ENCODE results near the gene TRIP6. TPM values are rescaled to one million over a fixed set of nuclear protein-coding genes. Genes with fewer than 3 reads are reported as not detected.

The TRIP6 gene
- total RNA-seq, 1 experiment from 2014 or later, result 3.2 TPM

DNA sequence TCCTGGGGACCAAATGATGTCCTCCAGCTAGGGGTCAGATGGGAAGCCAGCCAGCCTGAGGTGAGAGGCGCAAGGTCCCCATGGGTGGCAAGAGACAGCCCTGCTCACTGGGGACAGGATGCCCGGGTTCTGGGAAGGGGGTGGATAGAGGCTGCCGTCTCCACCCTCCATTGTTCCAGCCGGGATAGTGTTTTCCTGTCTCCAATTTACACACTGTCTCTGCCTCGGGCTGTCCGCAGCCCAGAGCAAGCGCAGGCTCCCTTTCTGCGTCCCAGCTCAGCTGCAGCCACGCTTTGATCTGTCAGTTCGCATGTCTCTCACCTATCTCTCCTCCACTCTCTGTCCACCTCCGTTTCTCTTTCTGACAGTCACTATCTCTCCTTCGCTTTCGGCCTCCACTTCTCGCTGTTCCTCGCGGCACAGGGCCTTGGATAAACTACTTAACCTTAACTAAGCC is 41.9 kb upstream of the TRIP6 start:
- Histone ChIP-seq H3K27ac (ENCODE audit: low read length) (peak overlapping the region; percentile 96), H3K9me3 (ENCODE audit: control insufficient read depth, insufficient read depth, low read depth, low read length) (no peaks in the 10 kb centered on the region), H3K27me3 (ENCODE audit: control insufficient read depth, insufficient read depth, low read length) (no peaks in the 10 kb centered on the region), H3K4me1 (ENCODE audit: control insufficient read depth, insufficient read depth, low read length) (peaks cover 17% of the 10 kb centered on the region), H3K4me3 (ENCODE audit: low read depth in 2 of 2, low read length in 2 of 2) (peak overlapping the region; percentile 55 to 99), H3K36me3 (ENCODE audit: control insufficient read depth, insufficient read depth, low read length) (0 out of 2 replicates have a peak, but pooled peaks cover 5% of the 10 kb centered on the region)
- in situ Hi-C loops (cut with HindIII; ENCODE audit: low pct_unique_long_range_greater_than_20kb, low sequenced_read_pairs), result loop anchor here (25.0 kb wide), 1 partner anchor 113 kb away; the partner anchor contains the start of genes EPO and POP7
- no peak for DNase-seq (ENCODE audit: low read depth, low spot score)
- ChIA-PET POLR2A (interaction anchor here (0.5 kb wide), 1 partner anchor 59 kb away, joined by 6 read pairs; no protein-coding TSS in a partner anchor), CTCF (no interaction called here)
- intact Hi-C loops (cut with micrococcal nuclease; ENCODE audit: unreplicated experiment), result no loop called here
- TF ChIP-seq TCF7L2 (IDR thresholded peaks at IDR 0.05; ENCODE audit: low read depth, low read length) (peak; percentile 64; the same call in 1 of the 2 replicates), SIN3A (IDR thresholded peaks at IDR 0.05; ENCODE audit: borderline replicate concordance, insufficient read depth, low read depth, low read length) (0 out of 2 replicates have a peak, but pooled peaks have one; percentile 35), POLR2AphosphoS5 (IDR thresholded peaks at IDR 0.05; ENCODE audit: low read depth, low read length) (no peak; the same call in 1 of the 2 replicates)
- TF ChIP-seq, protein P1, sequence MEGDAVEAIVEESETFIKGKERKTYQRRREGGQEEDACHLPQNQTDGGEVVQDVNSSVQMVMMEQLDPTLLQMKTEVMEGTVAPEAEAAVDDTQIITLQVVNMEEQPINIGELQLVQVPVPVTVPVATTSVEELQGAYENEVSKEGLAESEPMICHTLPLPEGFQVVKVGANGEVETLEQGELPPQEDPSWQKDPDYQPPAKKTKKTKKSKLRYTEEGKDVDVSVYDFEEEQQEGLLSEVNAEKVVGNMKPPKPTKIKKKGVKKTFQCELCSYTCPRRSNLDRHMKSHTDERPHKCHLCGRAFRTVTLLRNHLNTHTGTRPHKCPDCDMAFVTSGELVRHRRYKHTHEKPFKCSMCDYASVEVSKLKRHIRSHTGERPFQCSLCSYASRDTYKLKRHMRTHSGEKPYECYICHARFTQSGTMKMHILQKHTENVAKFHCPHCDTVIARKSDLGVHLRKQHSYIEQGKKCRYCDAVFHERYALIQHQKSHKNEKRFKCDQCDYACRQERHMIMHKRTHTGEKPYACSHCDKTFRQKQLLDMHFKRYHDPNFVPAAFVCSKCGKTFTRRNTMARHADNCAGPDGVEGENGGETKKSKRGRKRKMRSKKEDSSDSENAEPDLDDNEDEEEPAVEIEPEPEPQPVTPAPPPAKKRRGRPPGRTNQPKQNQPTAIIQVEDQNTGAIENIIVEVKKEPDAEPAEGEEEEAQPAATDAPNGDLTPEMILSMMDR (IDR thresholded peaks at IDR 0.05), result no peak
- TF ChIP-seq, protein P2, sequence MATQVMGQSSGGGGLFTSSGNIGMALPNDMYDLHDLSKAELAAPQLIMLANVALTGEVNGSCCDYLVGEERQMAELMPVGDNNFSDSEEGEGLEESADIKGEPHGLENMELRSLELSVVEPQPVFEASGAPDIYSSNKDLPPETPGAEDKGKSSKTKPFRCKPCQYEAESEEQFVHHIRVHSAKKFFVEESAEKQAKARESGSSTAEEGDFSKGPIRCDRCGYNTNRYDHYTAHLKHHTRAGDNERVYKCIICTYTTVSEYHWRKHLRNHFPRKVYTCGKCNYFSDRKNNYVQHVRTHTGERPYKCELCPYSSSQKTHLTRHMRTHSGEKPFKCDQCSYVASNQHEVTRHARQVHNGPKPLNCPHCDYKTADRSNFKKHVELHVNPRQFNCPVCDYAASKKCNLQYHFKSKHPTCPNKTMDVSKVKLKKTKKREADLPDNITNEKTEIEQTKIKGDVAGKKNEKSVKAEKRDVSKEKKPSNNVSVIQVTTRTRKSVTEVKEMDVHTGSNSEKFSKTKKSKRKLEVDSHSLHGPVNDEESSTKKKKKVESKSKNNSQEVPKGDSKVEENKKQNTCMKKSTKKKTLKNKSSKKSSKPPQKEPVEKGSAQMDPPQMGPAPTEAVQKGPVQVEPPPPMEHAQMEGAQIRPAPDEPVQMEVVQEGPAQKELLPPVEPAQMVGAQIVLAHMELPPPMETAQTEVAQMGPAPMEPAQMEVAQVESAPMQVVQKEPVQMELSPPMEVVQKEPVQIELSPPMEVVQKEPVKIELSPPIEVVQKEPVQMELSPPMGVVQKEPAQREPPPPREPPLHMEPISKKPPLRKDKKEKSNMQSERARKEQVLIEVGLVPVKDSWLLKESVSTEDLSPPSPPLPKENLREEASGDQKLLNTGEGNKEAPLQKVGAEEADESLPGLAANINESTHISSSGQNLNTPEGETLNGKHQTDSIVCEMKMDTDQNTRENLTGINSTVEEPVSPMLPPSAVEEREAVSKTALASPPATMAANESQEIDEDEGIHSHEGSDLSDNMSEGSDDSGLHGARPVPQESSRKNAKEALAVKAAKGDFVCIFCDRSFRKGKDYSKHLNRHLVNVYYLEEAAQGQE (IDR thresholded peaks at IDR 0.05; ENCODE audit: insufficient read depth in 1 of 2, low read depth in 2 of 2, low read length in 1 of 2), result no peak
- peak; percentile 4; the same call in 1 of the 2 replicates for ATAC-seq
- TSS peak; percentile 78 for BruUV-seq (replicated peaks)

DNA sequence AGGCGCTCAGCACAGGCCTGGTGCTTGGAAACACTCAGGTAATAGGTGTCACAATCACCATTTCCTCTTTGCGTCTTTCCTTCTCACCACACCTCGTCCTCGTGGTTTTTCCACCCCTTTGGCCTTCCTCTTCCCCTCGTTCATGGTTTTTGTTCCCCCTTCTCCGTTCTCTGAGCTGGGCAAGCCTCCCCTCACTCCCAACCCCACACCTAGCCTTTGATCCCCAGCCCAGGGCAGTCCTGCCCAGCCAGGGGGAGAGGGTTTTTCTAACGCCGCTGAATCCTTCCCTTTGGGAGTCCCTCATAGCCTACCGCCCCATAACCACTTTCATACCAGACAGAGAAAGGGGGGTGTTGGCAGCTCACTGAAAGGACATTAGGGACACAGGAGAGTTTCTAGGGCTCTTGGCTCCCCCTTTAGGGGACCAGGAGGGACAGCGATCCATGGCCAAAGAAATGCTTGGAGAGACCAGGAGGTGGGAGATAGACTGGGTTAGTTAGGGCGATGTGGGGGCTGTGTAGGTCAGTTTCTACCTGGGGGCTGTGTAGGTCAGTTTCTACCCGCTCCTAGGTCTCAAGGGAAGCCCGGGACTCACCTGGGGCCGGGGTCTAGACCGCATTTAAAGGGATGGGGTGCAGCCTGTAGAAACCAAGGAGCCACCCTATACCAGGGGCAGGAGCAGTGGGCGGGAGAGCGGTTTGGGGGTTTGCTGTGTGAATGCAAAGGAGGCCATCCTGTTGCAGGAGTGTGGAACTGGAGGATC is 41.3 kb upstream of the TRIP6 start:
- no TSS peak for BruUV-seq (replicated peaks)
- POLR2A ChIA-PET, result interaction anchor here (0.5 kb wide), 1 partner anchor 59 kb away, joined by 6 read pairs; no protein-coding TSS in a partner anchor
- H3K4me1 ChIP-seq (ENCODE audit: control insufficient read depth, insufficient read depth, low read length), result peaks cover 17% of the 10 kb centered on the region
- CTCF ChIA-PET, result no interaction called here
- ATAC-seq (0 out of 2 replicates have a peak, but pooled peaks have one; percentile 9), DNase-seq (ENCODE audit: low read depth, low spot score) (no peak)
- H3K27ac ChIP-seq (ENCODE audit: low read length), result peak overlapping the region; percentile 96
- TF ChIP-seq POLR2AphosphoS5 (IDR thresholded peaks at IDR 0.05; ENCODE audit: low read depth, low read length) (no peak), TCF7L2 (IDR thresholded peaks at IDR 0.05; ENCODE audit: low read depth, low read length) (no peak), SIN3A (IDR thresholded peaks at IDR 0.05; ENCODE audit: borderline replicate concordance, insufficient read depth, low read depth, low read length) (no peak)
- TF ChIP-seq, protein P1 (IDR thresholded peaks at IDR 0.05), result no peak
- TF ChIP-seq, protein P2 (IDR thresholded peaks at IDR 0.05; ENCODE audit: insufficient read depth in 1 of 2, low read depth in 2 of 2, low read length in 1 of 2), result no peak
- peak overlapping the region; percentile 55 to 99 for H3K4me3 ChIP-seq (ENCODE audit: low read depth in 2 of 2, low read length in 2 of 2)
- in situ Hi-C loops (cut with HindIII; ENCODE audit: low pct_unique_long_range_greater_than_20kb, low sequenced_read_pairs) (loop anchor here (25.0 kb wide), 1 partner anchor 114 kb away; the partner anchor contains the start of genes EPO and POP7), intact Hi-C loops (cut with micrococcal nuclease; ENCODE audit: unreplicated experiment) (no loop called here)
- no peaks in the 10 kb centered on the region for H3K27me3 ChIP-seq (ENCODE audit: control insufficient read depth, insufficient read depth, low read length)
- H3K9me3 ChIP-seq (ENCODE audit: control insufficient read depth, insufficient read depth, low read depth, low read length), result no peaks in the 10 kb centered on the region
- H3K36me3 ChIP-seq (ENCODE audit: control insufficient read depth, insufficient read depth, low read length), result 0 out of 2 replicates have a peak, but pooled peaks cover 5% of the 10 kb centered on the region

Measured in Panc1 (cell line).